Coronary artery (tissue), 2 donors: ENCODE data around the gene KIAA1549.

Experiments used
- DNase-seq: peaks from one replicate; pipeline ENCODE4 v3.0.0-alpha.2; 2017; ENCODE audit warnings: low spot score
- H3K27ac ChIP-seq, 2 donors: fragments of 200-600 bp; sonication (generic); one replicate each; pipeline ENCODE4 v1.5.1; 2016 to 2019
- H3K4me3 ChIP-seq: fragments of 200-600 bp; sonication (generic); 2 replicates; pipeline ENCODE4 v1.5.1; 2016; ENCODE audit warnings: mild to moderate bottlenecking, moderate library complexity
- TF ChIP-seq, protein P1 (sequence below): fragments of 200-600 bp; sonication (generic); IDR thresholded peaks from one replicate; pipeline ENCODE4 v1.5.1; 2019; ENCODE audit warnings: antibody characterized with exemption

KIAA1549 gene

GRCh38 chr7:138861051-138861450, 120.1 kb downstream of the KIAA1549 start:
- no peak overlapping the region for H3K27ac ChIP-seq
- no peak overlapping the region for H3K4me3 ChIP-seq
- no peak for DNase-seq
- TF ChIP-seq, protein P1, sequence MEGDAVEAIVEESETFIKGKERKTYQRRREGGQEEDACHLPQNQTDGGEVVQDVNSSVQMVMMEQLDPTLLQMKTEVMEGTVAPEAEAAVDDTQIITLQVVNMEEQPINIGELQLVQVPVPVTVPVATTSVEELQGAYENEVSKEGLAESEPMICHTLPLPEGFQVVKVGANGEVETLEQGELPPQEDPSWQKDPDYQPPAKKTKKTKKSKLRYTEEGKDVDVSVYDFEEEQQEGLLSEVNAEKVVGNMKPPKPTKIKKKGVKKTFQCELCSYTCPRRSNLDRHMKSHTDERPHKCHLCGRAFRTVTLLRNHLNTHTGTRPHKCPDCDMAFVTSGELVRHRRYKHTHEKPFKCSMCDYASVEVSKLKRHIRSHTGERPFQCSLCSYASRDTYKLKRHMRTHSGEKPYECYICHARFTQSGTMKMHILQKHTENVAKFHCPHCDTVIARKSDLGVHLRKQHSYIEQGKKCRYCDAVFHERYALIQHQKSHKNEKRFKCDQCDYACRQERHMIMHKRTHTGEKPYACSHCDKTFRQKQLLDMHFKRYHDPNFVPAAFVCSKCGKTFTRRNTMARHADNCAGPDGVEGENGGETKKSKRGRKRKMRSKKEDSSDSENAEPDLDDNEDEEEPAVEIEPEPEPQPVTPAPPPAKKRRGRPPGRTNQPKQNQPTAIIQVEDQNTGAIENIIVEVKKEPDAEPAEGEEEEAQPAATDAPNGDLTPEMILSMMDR, result no peak

DNA sequence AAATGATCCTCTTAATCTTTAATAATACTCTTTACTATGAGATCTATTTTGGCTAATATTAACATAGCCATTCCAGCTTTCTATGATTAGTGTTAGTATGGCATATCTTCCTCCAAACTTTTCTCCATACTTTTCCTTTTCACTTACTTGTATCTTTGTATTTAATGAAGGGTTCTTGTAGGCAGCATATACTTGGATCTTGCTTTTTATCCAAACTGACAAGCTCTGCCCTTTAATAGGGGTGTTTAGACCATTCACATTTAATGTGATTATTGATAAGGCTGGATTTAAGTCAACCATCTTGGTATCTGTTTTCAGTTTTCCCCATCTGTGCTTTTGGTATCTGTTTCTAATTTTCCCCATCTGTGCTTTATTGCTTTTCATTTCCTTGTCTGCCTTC, 123.5 kb downstream of the KIAA1549 start:
- TF ChIP-seq, protein P1, result no peak
- no peak for DNase-seq

DNA sequence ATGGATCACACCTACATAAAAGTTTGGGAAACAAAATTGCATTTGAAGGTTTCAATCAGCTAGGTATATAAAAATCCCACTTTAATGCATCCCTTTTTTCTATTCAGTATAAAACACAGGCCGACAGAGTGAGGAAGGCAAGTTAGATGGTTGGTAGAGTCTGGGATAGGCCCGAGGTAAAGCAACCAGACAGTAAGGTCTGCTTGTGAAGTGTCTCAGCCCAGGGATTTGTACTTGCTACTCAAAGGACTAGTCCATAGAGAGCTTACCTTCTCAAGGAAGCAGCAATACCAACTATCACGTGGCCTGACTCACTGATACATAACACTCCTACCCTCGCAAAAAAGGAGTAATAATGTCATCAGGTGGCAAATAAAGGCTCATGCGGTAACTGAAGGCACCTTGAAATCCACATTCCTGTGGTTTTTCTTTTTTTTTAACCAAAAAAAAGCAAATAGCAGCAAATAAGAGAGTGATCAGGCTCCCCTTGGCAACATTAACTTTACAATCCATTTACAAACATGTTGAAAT, 127.0 kb downstream of the KIAA1549 start:
- Histone ChIP-seq H3K4me3 (no peak overlapping the region), H3K27ac (no peak overlapping the region)
- no peak for DNase-seq
- TF ChIP-seq, protein P1, result no peak

More for the DNA sequence above, 123.5 kb downstream of the KIAA1549 start:
- no peak overlapping the region for H3K4me3 ChIP-seq
- H3K27ac ChIP-seq, result no peak overlapping the region

DNA sequence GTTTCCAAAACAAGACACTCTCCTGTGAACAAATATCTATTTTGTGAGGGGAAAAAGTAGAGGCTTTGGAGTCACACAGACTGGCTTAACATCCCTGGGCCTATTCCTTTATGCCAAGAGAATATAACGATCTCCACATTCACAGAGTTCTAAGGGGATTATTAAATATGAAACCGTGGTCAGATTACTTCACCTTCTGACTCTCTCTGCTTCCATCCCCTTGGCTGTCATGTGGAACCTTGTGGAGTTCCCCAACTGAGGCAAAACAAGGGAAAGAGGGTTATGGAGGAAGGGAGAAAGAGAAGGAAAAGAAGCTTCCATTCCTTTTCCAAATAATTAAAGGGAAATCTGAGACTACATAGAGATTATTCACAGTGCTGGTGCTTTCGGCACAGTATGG, 127.7 kb downstream of the KIAA1549 start:
- H3K27ac ChIP-seq, result no peak overlapping the region
- TF ChIP-seq, protein P1, result no peak
- no peak overlapping the region for H3K4me3 ChIP-seq
- DNase-seq, result no peak

- TF ChIP-seq, protein P1, result no peak
- no peak for DNase-seq
- no peak overlapping the region for H3K27ac ChIP-seq
- no peak overlapping the region for H3K4me3 ChIP-seq
Observed at GRCh38 chr7:138852469-138852868, 128.7 kb downstream of the KIAA1549 start.

- TF ChIP-seq, protein P1, result no peak
- Histone ChIP-seq H3K4me3 (no peak overlapping the region), H3K27ac (no peak overlapping the region)
- DNase-seq, result no peak
Observed at GRCh38 chr7:138849701-138850100, 131.5 kb downstream of the KIAA1549 start.
